Breast epithelium (tissue), 3 donors: ENCODE data around the gene HENMT1.

Experiments
- POLR2A ChIP-seq: fragments of 450-650 bp; IDR thresholded peaks from one replicate; pipeline ENCODE4 v1.6.1; 2016; ENCODE audit warnings: antibody characterized with exemption, mild to moderate bottlenecking, moderate library complexity
- TF ChIP-seq, protein P1 (sequence below), 3 donors: fragments of 450-650 bp; IDR thresholded peaks; one replicate each; pipeline ENCODE4 v1.5.1; 2016 to 2017; ENCODE audit warnings: antibody characterized with exemption in 3 of 3, mild to moderate bottlenecking in 3 of 3, moderate library complexity in 3 of 3

DNA sequence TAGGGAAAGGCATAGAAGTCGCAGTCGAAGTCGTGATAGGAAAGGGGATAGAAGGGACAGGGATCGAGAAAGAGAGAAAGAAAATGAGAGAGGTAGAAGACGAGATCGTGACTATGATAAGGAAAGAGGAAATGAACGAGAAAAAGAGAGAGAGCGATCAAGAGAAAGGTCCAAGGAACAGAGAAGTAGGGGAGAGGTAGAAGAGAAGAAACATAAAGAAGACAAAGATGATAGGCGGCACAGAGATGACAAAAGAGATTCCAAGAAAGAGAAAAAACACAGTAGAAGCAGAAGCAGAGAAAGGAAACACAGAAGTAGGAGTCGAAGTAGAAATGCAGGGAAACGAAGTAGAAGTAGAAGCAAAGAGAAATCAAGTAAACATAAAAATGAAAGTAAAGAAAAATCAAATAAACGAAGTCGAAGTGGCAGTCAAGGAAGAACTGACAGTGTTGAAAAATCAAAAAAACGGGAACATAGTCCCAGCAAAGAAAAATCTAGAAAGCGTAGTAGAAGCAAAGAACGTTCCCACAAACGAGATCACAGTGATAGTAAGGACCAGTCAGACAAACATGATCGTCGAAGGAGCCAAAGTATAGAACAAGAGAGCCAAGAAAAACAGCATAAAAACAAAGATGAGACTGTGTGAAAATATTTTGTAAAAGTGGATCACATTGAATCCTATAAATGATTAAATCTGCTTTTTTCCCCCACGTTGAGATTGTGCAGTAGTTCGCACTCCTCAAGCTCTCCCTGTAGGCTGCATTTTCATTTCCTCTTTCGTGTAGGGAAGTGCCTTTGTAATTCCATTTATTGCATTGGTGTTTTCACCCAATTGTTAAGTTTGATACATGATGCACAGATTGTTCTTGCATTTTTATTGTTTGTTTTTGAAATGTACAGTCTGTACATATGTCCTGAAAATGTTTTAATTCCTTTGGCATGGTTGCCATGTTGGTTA lies 38.8 kb upstream of the HENMT1 start:
- no peak for TF ChIP-seq POLR2A
- TF ChIP-seq, protein P1, sequence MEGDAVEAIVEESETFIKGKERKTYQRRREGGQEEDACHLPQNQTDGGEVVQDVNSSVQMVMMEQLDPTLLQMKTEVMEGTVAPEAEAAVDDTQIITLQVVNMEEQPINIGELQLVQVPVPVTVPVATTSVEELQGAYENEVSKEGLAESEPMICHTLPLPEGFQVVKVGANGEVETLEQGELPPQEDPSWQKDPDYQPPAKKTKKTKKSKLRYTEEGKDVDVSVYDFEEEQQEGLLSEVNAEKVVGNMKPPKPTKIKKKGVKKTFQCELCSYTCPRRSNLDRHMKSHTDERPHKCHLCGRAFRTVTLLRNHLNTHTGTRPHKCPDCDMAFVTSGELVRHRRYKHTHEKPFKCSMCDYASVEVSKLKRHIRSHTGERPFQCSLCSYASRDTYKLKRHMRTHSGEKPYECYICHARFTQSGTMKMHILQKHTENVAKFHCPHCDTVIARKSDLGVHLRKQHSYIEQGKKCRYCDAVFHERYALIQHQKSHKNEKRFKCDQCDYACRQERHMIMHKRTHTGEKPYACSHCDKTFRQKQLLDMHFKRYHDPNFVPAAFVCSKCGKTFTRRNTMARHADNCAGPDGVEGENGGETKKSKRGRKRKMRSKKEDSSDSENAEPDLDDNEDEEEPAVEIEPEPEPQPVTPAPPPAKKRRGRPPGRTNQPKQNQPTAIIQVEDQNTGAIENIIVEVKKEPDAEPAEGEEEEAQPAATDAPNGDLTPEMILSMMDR (IDR thresholded peaks at IDR 0.05) = no peak
